ENCODE data around the gene RXFP2. TPM values are rescaled to one million over a fixed set of nuclear protein-coding genes. Genes with fewer than 3 reads are reported as not detected.

The RXFP2 gene
- total and polyA plus RNA-seq, 4 experiments from 2014 or later, result not detected

DNA sequence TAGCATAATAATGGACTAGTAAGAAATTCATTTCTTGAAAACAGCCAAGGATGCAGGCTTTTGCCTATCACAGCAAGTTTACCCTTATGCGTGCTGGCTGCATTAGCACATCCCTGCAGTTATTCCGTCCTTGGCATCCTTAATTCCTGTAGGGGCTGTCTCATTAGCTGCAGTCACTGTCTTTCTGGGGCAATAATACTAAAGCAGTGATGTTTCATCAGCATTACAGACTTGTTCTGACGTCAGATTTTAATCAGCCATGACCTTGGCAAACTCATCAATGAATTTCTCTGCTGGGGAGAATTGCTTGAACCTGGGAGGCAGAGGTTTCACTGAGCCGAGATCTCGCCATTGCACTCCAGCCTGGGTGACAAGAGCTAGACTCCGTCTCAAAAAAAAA, 103.7 kb downstream of the RXFP2 start:
- no peaks in the 10 kb centered on the region for H3K27me3 ChIP-seq (ENCODE audit: insufficient read depth, low read length)
- H3K27ac ChIP-seq (ENCODE audit: low read depth, low read length), result no peak overlapping the region
- DNase-seq, result no peak
- peaks cover 6% of the 10 kb centered on the region for H3K4me1 ChIP-seq (ENCODE audit: insufficient read depth, low read length)
- H3K36me3 Mint-ChIP-seq, result peaks cover 0 to 3% of the 10 kb centered on the region in 2 donors
- no peak overlapping the region for H3K4me3 ChIP-seq (ENCODE audit: low read length in 2 of 2)
- H3K27me3 Mint-ChIP-seq, result peaks cover 2 to 14% of the 10 kb centered on the region in 2 donors
- no peaks in the 10 kb centered on the region for H3K9me3 Mint-ChIP-seq
- CTCF ChIA-PET (ENCODE audit: partially characterized antibody), result no interaction called here
- no peaks in the 10 kb centered on the region for H3K9me3 ChIP-seq (ENCODE audit: control insufficient read depth in 1 of 2, low read length in 2 of 2)
- peaks cover 10 to 28% (median 17%) of the 10 kb centered on the region in 4 donors for H3K4me1 Mint-ChIP-seq
- no peak overlapping the region for H3K27ac Mint-ChIP-seq
- intact Hi-C loops (cut with micrococcal nuclease), result no loop called here
- POLR2A ChIA-PET (ENCODE audit: partially characterized antibody), result no interaction called here
- no peaks in the 10 kb centered on the region for H3K36me3 ChIP-seq (ENCODE audit: insufficient read depth, low read length)
- H3K4me3 Mint-ChIP-seq, result no peak overlapping the region

DNA sequence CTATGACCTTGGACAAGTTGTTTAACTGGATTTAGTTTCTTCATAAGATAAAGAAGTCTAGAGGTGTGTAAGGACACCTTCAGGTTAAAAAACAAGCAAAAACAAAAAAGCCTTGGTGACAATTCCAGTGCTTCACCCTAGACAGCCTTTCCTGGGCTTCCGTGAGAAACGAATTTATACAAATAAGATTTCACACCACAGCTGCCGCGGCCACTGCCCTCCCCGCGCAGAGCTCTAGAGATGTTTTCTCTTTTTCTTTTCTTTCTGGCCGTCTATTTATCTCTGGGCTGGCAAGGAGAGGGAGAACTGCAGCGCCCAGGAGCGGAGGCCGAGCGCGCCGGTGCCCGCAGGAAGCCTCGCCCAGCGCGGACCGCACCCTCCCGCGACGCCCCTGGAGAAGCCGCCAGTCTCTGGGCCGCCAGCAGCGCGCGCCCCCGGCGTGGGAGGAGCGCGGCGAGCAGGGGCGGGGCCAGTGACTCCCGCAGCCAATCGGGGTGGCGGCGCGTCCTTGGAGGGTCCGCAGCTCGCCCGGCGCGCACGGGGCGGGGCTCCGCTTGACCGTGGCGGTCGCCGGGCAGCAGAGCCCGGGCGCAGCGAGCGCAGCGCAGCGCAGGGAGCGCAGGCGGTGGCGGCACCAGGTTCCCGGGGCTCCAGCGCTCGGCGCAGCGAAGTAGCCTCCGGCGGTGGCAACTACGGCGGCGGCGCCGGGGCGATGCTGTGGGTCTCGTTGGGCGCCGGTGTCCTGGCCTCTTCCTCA, 107.0 kb downstream of the RXFP2 start:
- H3K27me3 Mint-ChIP-seq, result peaks cover 0 to 14% of the 10 kb centered on the region in 2 donors
- CTCF ChIA-PET (ENCODE audit: partially characterized antibody), result no interaction called here
- peaks cover 19 to 50% (median 30%) of the 10 kb centered on the region in 4 donors for H3K4me1 Mint-ChIP-seq

GRCh38 chr13:31846961-31847752, 107.8 kb downstream of the RXFP2 start:
- DNase-seq, result no peak
- Mint-ChIP-seq H3K36me3 (peaks cover 3 to 4% of the 10 kb centered on the region in 2 donors), H3K27ac (peak overlapping the region; percentile 19 to 78 (median 58)), H3K27me3 (peaks cover 0 to 15% of the 10 kb centered on the region in 2 donors), H3K9me3 (peaks cover 0 to 2% (median 0%) of the 10 kb centered on the region in 8 donors), H3K4me1 (peaks cover 19 to 50% (median 33%) of the 10 kb centered on the region in 4 donors), H3K4me3 (peak overlapping the region; percentile 74 to 89 (median 86))
- H3K36me3 ChIP-seq (ENCODE audit: insufficient read depth, low read length), result no peaks in the 10 kb centered on the region
- H3K9me3 ChIP-seq (ENCODE audit: control insufficient read depth in 1 of 2, low read length in 2 of 2), result no peaks in the 10 kb centered on the region
- ChIA-PET CTCF (ENCODE audit: partially characterized antibody) (no interaction called here), POLR2A (ENCODE audit: partially characterized antibody) (interaction anchor here (1.1 to 2.0 kb wide), 3 partner anchors 40 to 62 kb away, joined by 3 to 8 read pairs (median 7); no protein-coding TSS in a partner anchor)
- H3K4me1 ChIP-seq (ENCODE audit: insufficient read depth, low read length), result peaks cover 16% of the 10 kb centered on the region
- H3K27me3 ChIP-seq (ENCODE audit: insufficient read depth, low read length), result no peaks in the 10 kb centered on the region
- intact Hi-C loops (cut with micrococcal nuclease), result loop anchor here (1.0 kb wide), 1 partner anchor 40 kb away; no protein-coding TSS in a partner anchor
- H3K27ac ChIP-seq (ENCODE audit: low read depth, low read length), result peak overlapping the region; percentile 42
- H3K4me3 ChIP-seq (ENCODE audit: low read length in 2 of 2), result peak overlapping the region in 1 of 2 donors; percentile 44

More for the DNA sequence above, 107.0 kb downstream of the RXFP2 start:
- H3K4me1 ChIP-seq (ENCODE audit: insufficient read depth, low read length), result peaks cover 16% of the 10 kb centered on the region
- H3K27ac ChIP-seq (ENCODE audit: low read depth, low read length), result peak overlapping the region; percentile 42
- H3K9me3 Mint-ChIP-seq, result no peaks in the 10 kb centered on the region
- intact Hi-C loops (cut with micrococcal nuclease), result loop anchor here (1.0 kb wide), 1 partner anchor 39 kb away; no protein-coding TSS in a partner anchor
- H3K4me3 ChIP-seq (ENCODE audit: low read length in 2 of 2), result peak overlapping the region in 1 of 2 donors; percentile 44
- no peaks in the 10 kb centered on the region for H3K36me3 ChIP-seq (ENCODE audit: insufficient read depth, low read length)
- POLR2A ChIA-PET (ENCODE audit: partially characterized antibody), result interaction anchor here (1.1 to 2.0 kb wide), 3 partner anchors 40 to 63 kb away, joined by 3 to 8 read pairs (median 7); no protein-coding TSS in a partner anchor
- peak overlapping the region; percentile 85 to 91 (median 87) for H3K4me3 Mint-ChIP-seq
- DNase-seq, result peak; percentile 70 to 77 (median 76)
- peak overlapping the region; percentile 54 to 92 (median 80) for H3K27ac Mint-ChIP-seq
- no peaks in the 10 kb centered on the region for H3K27me3 ChIP-seq (ENCODE audit: insufficient read depth, low read length)
- H3K9me3 ChIP-seq (ENCODE audit: control insufficient read depth in 1 of 2, low read length in 2 of 2), result no peaks in the 10 kb centered on the region
- peaks cover 3 to 4% of the 10 kb centered on the region in 2 donors for H3K36me3 Mint-ChIP-seq

GRCh38 chr13:31848621-31849020, 109.3 kb downstream of the RXFP2 start:
- Histone ChIP-seq H3K27me3 (ENCODE audit: insufficient read depth, low read length) (no peaks in the 10 kb centered on the region), H3K4me1 (ENCODE audit: insufficient read depth, low read length) (peaks cover 16% of the 10 kb centered on the region), H3K9me3 (ENCODE audit: control insufficient read depth in 1 of 2, low read length in 2 of 2) (no peaks in the 10 kb centered on the region), H3K36me3 (ENCODE audit: insufficient read depth, low read length) (no peaks in the 10 kb centered on the region), H3K27ac (ENCODE audit: low read depth, low read length) (no peak overlapping the region), H3K4me3 (ENCODE audit: low read length in 2 of 2) (no peak overlapping the region)
- peaks cover 22 to 50% (median 34%) of the 10 kb centered on the region in 4 donors for H3K4me1 Mint-ChIP-seq
- ChIA-PET POLR2A (ENCODE audit: partially characterized antibody) (no interaction called here), CTCF (ENCODE audit: partially characterized antibody) (no interaction called here)
- peaks cover 3 to 4% of the 10 kb centered on the region in 2 donors for H3K36me3 Mint-ChIP-seq
- H3K4me3 Mint-ChIP-seq, result peak overlapping the region in 7 of 8 donors; percentile 9 to 87 (median 20)
- peaks cover 0 to 9% of the 10 kb centered on the region in 2 donors for H3K27me3 Mint-ChIP-seq
- peak overlapping the region in 1 of 7 donors; percentile 22 for H3K27ac Mint-ChIP-seq
- peaks cover 0 to 2% (median 0%) of the 10 kb centered on the region in 8 donors for H3K9me3 Mint-ChIP-seq
- DNase-seq, result no peak
- intact Hi-C loops (cut with micrococcal nuclease), result no loop called here

- peaks cover 16% of the 10 kb centered on the region for H3K4me1 ChIP-seq (ENCODE audit: insufficient read depth, low read length)
- H3K27ac ChIP-seq (ENCODE audit: low read depth, low read length), result no peak overlapping the region
- Mint-ChIP-seq H3K27me3 (peaks cover 0 to 9% of the 10 kb centered on the region in 2 donors), H3K9me3 (peaks cover 0 to 2% (median 0%) of the 10 kb centered on the region in 8 donors), H3K4me3 (peak overlapping the region in 3 of 8 donors; percentile 29 to 76 (median 57)), H3K27ac (no peak overlapping the region), H3K36me3 (peaks cover 3 to 4% of the 10 kb centered on the region in 2 donors), H3K4me1 (peaks cover 22 to 50% (median 34%) of the 10 kb centered on the region in 4 donors)
- H3K27me3 ChIP-seq (ENCODE audit: insufficient read depth, low read length), result no peaks in the 10 kb centered on the region
- H3K4me3 ChIP-seq (ENCODE audit: low read length in 2 of 2), result no peak overlapping the region
- intact Hi-C loops (cut with micrococcal nuclease), result no loop called here
- POLR2A ChIA-PET (ENCODE audit: partially characterized antibody), result no interaction called here
- DNase-seq, result no peak
- no peaks in the 10 kb centered on the region for H3K36me3 ChIP-seq (ENCODE audit: insufficient read depth, low read length)
- H3K9me3 ChIP-seq (ENCODE audit: control insufficient read depth in 1 of 2, low read length in 2 of 2), result no peaks in the 10 kb centered on the region
- CTCF ChIA-PET (ENCODE audit: partially characterized antibody), result no interaction called here
These were observed 109.9 kb downstream of the RXFP2 start for GRCh38 chr13:31849206-31849605.

GRCh38 chr13:31850041-31850555, 110.8 kb downstream of the RXFP2 start:
- H3K27ac ChIP-seq (ENCODE audit: low read depth, low read length), result no peak overlapping the region
- H3K27ac Mint-ChIP-seq, result no peak overlapping the region
- no peaks in the 10 kb centered on the region for H3K9me3 ChIP-seq (ENCODE audit: control insufficient read depth in 1 of 2, low read length in 2 of 2)
- no peaks in the 10 kb centered on the region for H3K36me3 ChIP-seq (ENCODE audit: insufficient read depth, low read length)
- peaks cover 16% of the 10 kb centered on the region for H3K4me1 ChIP-seq (ENCODE audit: insufficient read depth, low read length)
- H3K27me3 Mint-ChIP-seq, result peaks cover 0 to 9% of the 10 kb centered on the region in 2 donors
- H3K4me3 Mint-ChIP-seq, result peak overlapping the region in 3 of 8 donors; percentile 2 to 29 (median 9)
- ChIA-PET POLR2A (ENCODE audit: partially characterized antibody) (no interaction called here), CTCF (ENCODE audit: partially characterized antibody) (no interaction called here)
- H3K4me1 Mint-ChIP-seq, result peaks cover 20 to 42% (median 29%) of the 10 kb centered on the region in 4 donors
- no peaks in the 10 kb centered on the region for H3K27me3 ChIP-seq (ENCODE audit: insufficient read depth, low read length)
- intact Hi-C loops (cut with micrococcal nuclease), result no loop called here
- H3K9me3 Mint-ChIP-seq, result peaks cover 0 to 2% (median 0%) of the 10 kb centered on the region in 8 donors
- no peak for DNase-seq
- no peak overlapping the region for H3K4me3 ChIP-seq (ENCODE audit: low read length in 2 of 2)
- H3K36me3 Mint-ChIP-seq, result peaks cover 3 to 4% of the 10 kb centered on the region in 2 donors
